Keratinocyte (primary cell): Measurements from ENCODE around the gene IMPDH1. TPM values are rescaled to one million over a fixed set of nuclear protein-coding genes. Genes with fewer than 3 reads are reported as not detected.

ENCODE experiments used
- DNase-seq: peaks from one replicate; pipeline ENCODE4 v3.0.0-alpha.2; 2011; ENCODE audit warnings: low read depth, missing footprints, low spot score
- FAIRE-seq: peaks from 2 replicates; lab custom pipeline; 2011; peaks lifted over from hg19 to GRCh38; lab: Jason Lieb, UNC
- H2AFZ ChIP-seq: 2 replicates; pipeline ENCODE4 v1.6.0; 2012; ENCODE audit warnings: low read length, control low read depth, inconsistent platforms; ENCODE audit not compliant: control insufficient read depth
- H3K27ac ChIP-seq: 2 replicates; pipeline ENCODE4 v1.5.1; 2011; ENCODE audit warnings: low read length; ENCODE audit not compliant: control insufficient read depth, insufficient read depth
- H3K27me3 ChIP-seq: 3 replicates; pipeline ENCODE4 v1.6.0; 2011; ENCODE audit warnings: low read length; ENCODE audit not compliant: control insufficient read depth, insufficient read depth; ENCODE audit errors: extremely low read depth
- H3K36me3 ChIP-seq, 2 experiments: 2 replicates in 1 of 2; 3 replicates in 1 of 2; pipeline ENCODE4 v1.5.1; 2011; ENCODE audit warnings: low read length in 2 of 2, mild to moderate bottlenecking in 1 of 2; ENCODE audit not compliant: control insufficient read depth in 2 of 2, insufficient read depth in 2 of 2; ENCODE audit errors: extremely low read depth in 1 of 2
- H3K4me1 ChIP-seq: 3 replicates; pipeline ENCODE4 v1.5.1; 2011; ENCODE audit warnings: low read length; ENCODE audit not compliant: control insufficient read depth, insufficient read depth; ENCODE audit errors: extremely low read depth
- H3K4me2 ChIP-seq: 3 replicates; pipeline ENCODE4 v1.6.0; 2011; ENCODE audit warnings: low read depth, low read length; ENCODE audit not compliant: control insufficient read depth, insufficient read depth; ENCODE audit errors: extremely low read depth
- H3K4me3 ChIP-seq, 3 experiments: fragments of 200-600 bp in 1 of 3; sonication (generic) in 1 of 3; 2 replicates in 2 of 3; 3 replicates in 1 of 3; pipeline ENCODE4 v1.5.1; 2011 to 2016; ENCODE audit warnings: low read length in 3 of 3, mild to moderate bottlenecking in 3 of 3, control low read depth in 2 of 3, inconsistent platforms in 1 of 3, low read depth in 1 of 3, mixed read lengths in 1 of 3, mixed run types in 1 of 3, moderate library complexity in 1 of 3; ENCODE audit not compliant: control insufficient read depth in 2 of 3, insufficient read depth in 2 of 3; ENCODE audit errors: extremely low read depth in 1 of 3
- H3K79me2 ChIP-seq: 2 replicates; pipeline ENCODE4 v1.6.0; 2012; ENCODE audit warnings: low read length; ENCODE audit not compliant: control insufficient read depth, insufficient read depth
- H3K9ac ChIP-seq: 3 replicates; pipeline ENCODE4 v1.6.0; 2011; ENCODE audit warnings: low read length; ENCODE audit not compliant: control insufficient read depth, insufficient read depth; ENCODE audit errors: extremely low read depth
- H3K9me1 ChIP-seq: 3 replicates; pipeline ENCODE4 v1.6.0; 2011; ENCODE audit warnings: low read length; ENCODE audit not compliant: control insufficient read depth, insufficient read depth; ENCODE audit errors: extremely low read depth
- H3K9me3 ChIP-seq: 2 replicates; pipeline ENCODE4 v1.5.1; 2012; ENCODE audit warnings: low read depth, low read length; ENCODE audit not compliant: control insufficient read depth
- H4K20me1 ChIP-seq: 3 replicates; pipeline ENCODE4 v1.6.0; 2011; ENCODE audit warnings: low read length; ENCODE audit not compliant: control insufficient read depth, insufficient read depth; ENCODE audit errors: extremely low read depth
- CTCF ChIP-seq, 3 experiments: IDR thresholded peaks in 1 of 3; conservative IDR thresholded peaks in 1 of 3; optimal IDR thresholded peaks in 1 of 3; 2 replicates in 2 of 3; 3 replicates in 1 of 3; pipeline versions ENCODE3 to v1.5.1; 2011; ENCODE audit warnings: low read length in 3 of 3, mild to moderate bottlenecking in 3 of 3, moderate library complexity in 2 of 3, control low read depth in 1 of 3, inconsistent platforms in 1 of 3; ENCODE audit not compliant: insufficient read depth in 2 of 3; ENCODE audit errors: extremely low read depth in 1 of 3
- EZH2 ChIP-seq: IDR thresholded peaks from one replicate; pipeline ENCODE4 v1.6.1; 2012; ENCODE audit warnings: inconsistent platforms, mild to moderate bottlenecking, low read length, moderate library complexity
- dilution Hi-C: fragments of 300-500 bp; cut with MboI; formaldehyde crosslinking; loops from one replicate; pipeline ENCODE4 v1.7.0; 2020; ENCODE audit warnings: low sequenced_read_pairs; ENCODE audit not compliant: extremely low pct_ligation_motif_present
- polyA plus RNA-seq, 5 experiments: library from polyadenylated mRNA; depleted of rRNA in 3 of 5; stranded (reverse) in 3 of 5; stranded (forward) in 1 of 5; unstranded in 1 of 5; fragments of >200 nt; gene quantifications; 1 replicate in 1 of 5; 2 replicates in 3 of 5; 3 replicates in 1 of 5; pipeline versions ENCODE4 v1.2.1 to v1.2.3, GENCODE V29; 2011 to 2012; ENCODE audit warnings: missing spikeins in 2 of 5, low read depth in 1 of 5, low replicate concordance in 1 of 5

The IMPDH1 gene
- polyA plus RNA-seq, 1 donor (not counting 4 experiments of a cell fraction or from before 2014, with no cell fraction given): 56.2 TPM

- FAIRE-seq (no peak), DNase-seq (no peak)
- no peaks in the 10 kb centered on the region for H3K79me2 ChIP-seq
- peaks cover 35 to 38% of the 10 kb centered on the region in 2 experiments for H3K36me3 ChIP-seq
- no peak for TF ChIP-seq EZH2
- TF ChIP-seq CTCF (optimal IDR thresholded peaks at IDR 0.05 in 1 of 3, IDR thresholded peaks at IDR 0.05 in 1 of 3, conservative IDR thresholded peaks at IDR 0.05 in 1 of 3; ENCODE audit: extremely low read depth in 1 of 3, insufficient read depth in 2 of 3, low read length in 3 of 3): peak; percentile 86 to 95 (median 94)
- no peaks in the 10 kb centered on the region for H3K9me1 ChIP-seq
- H3K9me3 ChIP-seq: no peaks in the 10 kb centered on the region
- H3K27me3 ChIP-seq: no peaks in the 10 kb centered on the region
- H4K20me1 ChIP-seq: no peaks in the 10 kb centered on the region
- dilution Hi-C loops: no loop called here
- no peak overlapping the region for H3K4me2 ChIP-seq
- H3K27ac ChIP-seq: no peak overlapping the region
- H3K4me1 ChIP-seq: no peaks in the 10 kb centered on the region
- H3K9ac ChIP-seq: no peak overlapping the region
- no peak overlapping the region for H2AFZ ChIP-seq
- H3K4me3 ChIP-seq: no peak overlapping the region
These were observed 11.6 kb downstream of the IMPDH1 start for GRCh38 chr7:128398016-128398840.

DNA sequence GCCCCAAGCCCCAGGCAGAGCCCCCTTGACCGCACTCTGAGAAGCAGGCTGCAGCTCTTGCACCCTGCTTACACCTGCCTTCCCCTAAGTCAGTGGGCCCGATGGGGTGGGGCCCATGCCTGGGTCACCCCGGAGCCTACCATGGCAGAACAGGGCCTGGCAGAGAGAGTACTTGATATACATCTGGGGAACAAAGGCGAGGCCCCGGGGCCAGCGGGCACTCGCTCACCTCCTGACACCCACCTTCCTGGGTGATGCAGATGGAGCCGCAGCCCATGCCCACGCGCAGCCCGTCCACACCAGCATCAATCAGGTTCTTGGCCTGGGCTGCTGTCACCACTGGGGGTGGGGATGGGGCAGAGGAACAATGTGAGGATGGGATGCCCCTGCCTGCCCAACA is 13.4 kb downstream of the IMPDH1 start:
- Histone ChIP-seq H3K9me1 (no peaks in the 10 kb centered on the region), H4K20me1 (no peaks in the 10 kb centered on the region), H3K9me3 (no peaks in the 10 kb centered on the region), H3K4me3 (no peak overlapping the region), H3K36me3 (peaks cover 24 to 40% of the 10 kb centered on the region in 2 experiments), H3K4me2 (no peak overlapping the region), H3K9ac (no peak overlapping the region), H3K4me1 (no peaks in the 10 kb centered on the region), H3K27me3 (no peaks in the 10 kb centered on the region), H3K27ac (no peak overlapping the region), H3K79me2 (no peaks in the 10 kb centered on the region), H2AFZ (no peak overlapping the region)
- no peak for FAIRE-seq
- dilution Hi-C loops: no loop called here
- no peak for TF ChIP-seq EZH2
- no peak for TF ChIP-seq CTCF (optimal IDR thresholded peaks at IDR 0.05 in 1 of 3, IDR thresholded peaks at IDR 0.05 in 1 of 3, conservative IDR thresholded peaks at IDR 0.05 in 1 of 3; ENCODE audit: extremely low read depth in 1 of 3, insufficient read depth in 2 of 3, low read length in 3 of 3)
- no peak for DNase-seq
